NCI-H510A treated with DMSO at 0.1 percent for 48 hours (cell line): ENCODE data around the gene HIP1.
"Not testable (repeated sequence)": the region's sequence is repeated elsewhere in the genome, so short reads cannot be mapped to it uniquely, and the experiment has no call there.

Experiments used
- DNase-seq: peaks from one replicate; lab custom pipeline; 2025; lab: John Stamatoyannopoulos, UW

The HIP1 gene

GRCh38 chr7:75573477-75574019 lies 165.2 kb downstream of the HIP1 start:
- DNase-seq: no peak

GRCh38 chr7:75572814-75573213 lies 165.9 kb downstream of the HIP1 start:
- DNase-seq: no peak

- no peak for DNase-seq
These were observed 166.3 kb downstream of the HIP1 start for GRCh38 chr7:75572396-75572795.

- no peak for DNase-seq
These were observed 167.5 kb downstream of the HIP1 start for GRCh38 chr7:75571209-75571608.

GRCh38 chr7:75569629-75570282 lies 169.0 kb downstream of the HIP1 start:
- not testable (repeated sequence) for DNase-seq

- DNase-seq: no peak
These were observed 170.7 kb downstream of the HIP1 start for GRCh38 chr7:75567948-75568595.

- DNase-seq: no peak
These were observed 173.5 kb downstream of the HIP1 start for GRCh38 chr7:75565132-75565837.

GRCh38 chr7:75563171-75563570 lies 175.6 kb downstream of the HIP1 start:
- no peak for DNase-seq

GRCh38 chr7:75559976-75560365 lies 178.8 kb downstream of the HIP1 start:
- no peak for DNase-seq

- no peak for DNase-seq
These were observed 179.3 kb downstream of the HIP1 start for GRCh38 chr7:75559355-75559975.

- DNase-seq: not testable (repeated sequence)
These were observed 181.9 kb downstream of the HIP1 start for GRCh38 chr7:75556835-75557234.

GRCh38 chr7:75555736-75556135 lies 183.0 kb downstream of the HIP1 start:
- DNase-seq: no peak

GRCh38 chr7:75546237-75547015 lies 192.3 kb downstream of the HIP1 start:
- no peak for DNase-seq

- no peak for DNase-seq
These were observed 201.0 kb downstream of the HIP1 start for GRCh38 chr7:75537731-75538130.

GRCh38 chr7:75536940-75537538 lies 201.7 kb downstream of the HIP1 start:
- DNase-seq: no peak

- no peak for DNase-seq
These were observed 202.2 kb downstream of the HIP1 start for GRCh38 chr7:75536491-75536890.

- no peak for DNase-seq
These were observed 203.9 kb downstream of the HIP1 start for GRCh38 chr7:75534727-75535307.

- DNase-seq: no peak
These were observed 204.8 kb downstream of the HIP1 start for GRCh38 chr7:75533926-75534325.

- no peak for DNase-seq
These were observed 206.1 kb downstream of the HIP1 start for GRCh38 chr7:75532639-75533038.

GRCh38 chr7:75531359-75531821 lies 207.4 kb downstream of the HIP1 start:
- no peak for DNase-seq

- DNase-seq: not testable (repeated sequence)
These were observed 211.5 kb downstream of the HIP1 start for GRCh38 chr7:75527224-75527722.
